NCI-H1417 (cell line): ENCODE measurements around the gene MAP3K14.

Source experiments
- DNase-seq, 3 experiments: peaks; one replicate each; lab custom pipeline; 2025; lab: John Stamatoyannopoulos, UW

The MAP3K14 gene

DNA sequence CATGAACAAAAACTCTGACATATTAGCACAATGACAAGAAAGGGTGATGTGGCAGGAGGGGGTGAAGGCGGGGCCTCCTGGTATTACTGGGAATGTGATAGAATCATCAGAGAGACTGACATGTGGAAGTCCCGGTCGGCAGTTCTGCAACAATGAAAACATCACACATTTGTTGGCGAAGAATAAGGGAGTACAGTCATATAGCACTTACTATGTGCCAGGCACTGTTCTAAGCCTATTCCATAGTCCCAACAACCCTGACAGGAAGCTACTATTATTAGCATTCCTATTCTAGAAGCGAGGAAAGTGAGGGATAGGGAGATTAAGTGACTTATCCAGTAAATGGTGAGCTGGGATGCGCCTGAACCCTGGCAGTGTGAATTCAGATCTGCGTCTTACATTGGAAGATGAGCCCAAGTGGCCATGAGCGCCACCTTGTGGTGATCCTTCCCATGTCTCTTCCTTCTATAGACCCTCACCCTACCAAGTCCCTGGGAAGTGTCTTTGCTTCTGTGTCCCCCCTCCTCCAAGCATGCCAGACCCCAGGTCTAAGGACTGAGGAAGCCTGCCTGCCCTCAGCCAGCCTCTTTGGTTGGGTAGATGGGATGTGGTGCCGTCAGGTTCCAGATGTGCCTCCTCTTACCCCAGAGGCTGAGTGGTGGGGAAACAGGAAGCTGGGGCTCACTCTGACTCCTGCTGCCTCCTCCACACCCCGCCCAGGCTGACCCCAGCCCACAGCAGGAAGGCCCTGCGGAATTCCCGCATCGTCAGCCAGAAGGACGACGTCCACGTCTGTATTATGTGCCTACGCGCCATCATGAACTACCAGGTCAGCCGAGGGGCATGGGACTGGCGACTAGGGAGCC lies 81.2 kb downstream of the MAP3K14 start:
- DNase-seq = peak; percentile 26 to 71 (median 61)

DNA sequence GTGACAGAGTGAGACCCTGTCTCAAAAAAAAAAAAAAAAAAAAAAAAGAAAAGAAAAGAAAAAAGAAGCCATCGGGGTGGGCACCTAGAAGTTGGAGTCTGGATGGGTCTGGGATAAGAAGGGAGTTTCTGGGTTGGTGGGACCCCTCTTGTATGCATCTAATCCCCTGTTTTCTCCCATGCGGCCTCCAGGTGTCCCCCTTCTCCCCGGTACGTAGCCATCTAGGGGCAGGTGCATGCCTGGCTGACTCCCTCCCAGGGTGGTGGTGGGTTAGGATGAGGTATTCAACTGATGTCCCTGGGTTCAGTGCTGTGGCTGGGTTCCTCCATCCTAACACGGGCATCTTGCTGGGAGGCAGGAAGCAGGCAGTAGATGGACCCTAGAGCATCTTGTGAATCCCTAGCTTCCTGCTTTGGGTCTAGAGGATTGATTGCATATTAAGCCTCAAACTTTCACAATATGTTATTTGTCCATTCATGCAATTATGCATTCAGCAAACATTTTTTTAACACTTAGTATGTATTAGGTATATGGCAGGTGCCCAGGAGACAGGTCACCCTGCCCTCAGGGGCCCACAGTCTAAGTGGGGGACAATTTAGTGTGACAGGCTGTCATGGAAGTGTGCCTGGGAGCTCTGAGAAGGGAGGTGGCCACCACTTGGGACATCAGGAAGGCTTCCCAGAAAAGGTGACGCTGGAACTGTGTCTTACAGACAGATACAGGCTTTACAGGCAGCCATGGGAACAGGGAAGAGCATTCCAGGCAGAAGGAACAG lies 82.0 kb downstream of the MAP3K14 start:
- DNase-seq = peak in 2 of 3 experiments; percentile 33 to 63

DNA sequence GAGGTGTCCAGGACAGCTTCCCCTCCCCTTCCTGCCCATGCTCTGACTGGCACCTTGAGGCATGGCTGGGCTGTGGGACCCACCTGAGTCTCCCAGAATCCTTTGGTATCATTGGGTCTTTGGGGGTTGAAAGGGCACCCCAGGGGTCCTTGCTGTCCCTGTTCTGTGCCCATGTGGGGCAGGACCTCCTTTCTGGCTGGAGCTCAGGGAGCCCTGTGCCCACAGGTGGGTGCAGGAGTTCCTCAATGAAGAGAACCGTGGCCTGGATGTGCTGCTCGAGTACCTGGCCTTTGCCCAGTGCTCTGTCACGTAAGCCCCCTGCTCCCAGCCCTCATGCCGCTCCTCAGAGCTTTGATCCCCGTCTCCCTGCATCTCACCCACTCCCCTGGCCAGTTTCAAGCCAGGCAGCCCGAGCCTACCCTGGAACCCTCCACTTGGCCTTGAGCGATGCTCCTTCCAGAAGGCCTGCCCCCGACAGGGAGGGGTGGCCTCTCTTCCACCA lies 83.3 kb downstream of the MAP3K14 start:
- DNase-seq = no peak

DNA sequence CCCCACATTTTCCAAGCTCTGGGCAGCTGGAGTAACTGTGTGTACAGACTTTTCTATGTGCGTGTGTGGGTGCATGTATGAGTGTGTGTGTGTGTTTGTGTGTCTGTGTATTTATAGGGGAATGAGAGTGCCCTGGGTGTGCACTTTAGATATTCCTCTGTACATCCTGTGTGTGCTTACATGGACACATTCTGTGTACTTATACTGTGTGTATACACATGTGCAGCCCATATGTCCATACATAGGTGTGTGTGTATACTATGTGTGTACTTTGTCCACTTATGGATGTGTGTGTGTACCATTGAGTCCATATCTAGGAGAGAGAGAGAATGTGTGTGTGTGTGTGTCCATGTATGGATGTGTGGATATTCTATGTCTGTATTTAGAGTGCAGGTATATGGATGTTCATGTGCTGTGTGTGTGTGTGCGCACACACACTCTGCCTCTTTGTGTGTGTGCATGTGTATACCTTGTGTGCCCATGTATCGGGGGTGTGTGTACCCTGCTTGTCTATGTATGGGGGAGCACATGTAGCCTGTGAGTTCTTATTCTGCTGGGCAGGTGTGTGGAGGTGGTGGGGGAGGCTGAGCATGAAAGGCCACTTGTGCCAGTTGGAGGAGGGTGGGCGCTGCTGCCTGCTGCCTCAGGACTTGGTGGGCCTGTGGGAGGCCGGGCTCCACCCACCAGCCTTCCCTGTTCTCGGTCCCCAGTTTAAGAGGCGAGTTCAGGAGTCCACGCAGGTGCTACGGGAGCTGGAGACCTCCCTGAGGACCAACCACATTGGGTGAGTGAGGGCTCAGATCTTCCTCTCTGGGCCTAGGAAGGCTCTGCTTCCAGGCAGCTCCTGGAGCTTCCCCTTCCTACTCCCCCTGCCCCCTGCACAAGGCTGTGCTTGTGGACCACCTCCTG lies 84.1 kb downstream of the MAP3K14 start:
- no peak for DNase-seq

DNA sequence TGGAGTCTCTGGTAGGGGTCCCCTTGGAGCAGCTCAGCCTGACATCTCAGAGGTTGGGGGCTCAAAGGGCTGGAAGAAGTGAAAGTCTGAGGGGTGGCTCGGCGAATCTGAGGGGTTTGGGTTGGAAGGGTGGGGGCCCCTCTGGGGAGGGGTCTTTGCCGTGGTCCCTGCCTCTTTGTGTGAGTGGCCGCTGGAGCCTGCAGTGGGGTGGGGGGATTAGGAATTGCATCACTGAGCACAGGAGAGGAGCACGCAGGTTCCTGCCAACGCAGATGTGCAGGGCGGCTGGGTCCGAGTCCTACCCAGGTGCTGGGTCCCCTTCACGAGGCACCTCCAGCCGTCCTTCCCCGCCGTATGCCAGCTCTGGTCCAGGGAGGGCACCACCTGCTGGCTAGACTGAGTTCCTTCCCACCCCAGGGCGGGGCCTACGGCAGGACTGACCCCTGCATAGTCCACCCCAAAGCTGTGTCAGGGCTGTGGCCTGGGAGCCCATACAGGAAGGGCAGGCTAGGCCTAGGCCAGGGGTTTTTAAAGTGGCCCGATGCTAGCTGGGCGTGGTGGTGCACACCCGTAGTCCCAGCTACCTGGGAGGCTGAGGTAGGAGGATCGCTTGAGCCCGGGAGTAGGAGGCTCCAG lies 85.2 kb downstream of the MAP3K14 start:
- DNase-seq = peak in 1 of 3 experiments; percentile 12

DNA sequence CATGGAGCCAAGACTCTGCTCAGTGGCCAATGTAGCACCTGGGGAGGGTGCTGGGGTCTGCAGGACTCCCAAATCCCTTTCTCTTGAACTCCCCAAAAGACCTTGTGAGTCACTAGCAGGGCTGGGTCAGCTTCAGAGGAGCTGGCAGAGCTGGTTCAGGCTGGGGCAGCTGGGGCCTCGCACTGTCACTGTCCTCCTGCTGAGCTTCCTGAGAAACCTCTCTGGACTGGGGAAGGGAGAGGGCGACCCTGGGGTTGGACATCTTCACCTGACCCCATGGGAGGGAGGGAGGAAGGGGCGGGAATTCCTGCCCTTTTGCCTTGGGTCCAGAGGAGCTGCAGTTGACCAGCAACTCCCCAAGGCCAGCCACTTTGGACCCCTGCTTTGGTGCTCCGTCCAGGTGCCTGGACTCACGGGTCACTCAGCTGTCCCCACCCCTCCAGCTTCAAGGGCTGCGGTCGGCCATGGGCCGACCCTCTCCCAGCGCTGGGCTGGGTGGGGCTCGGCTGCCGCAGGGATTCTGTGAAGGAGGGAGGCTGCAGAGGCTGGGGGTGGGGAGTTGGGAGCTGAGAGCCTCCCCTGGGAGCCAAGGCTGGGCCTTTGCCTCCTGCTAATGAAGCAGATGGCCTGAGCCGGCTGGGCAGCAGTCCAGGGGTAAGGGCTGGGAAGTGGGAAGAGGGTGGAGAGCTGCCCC lies 85.9 kb downstream of the MAP3K14 start:
- peak in 1 of 3 experiments; percentile 46 for DNase-seq

DNA sequence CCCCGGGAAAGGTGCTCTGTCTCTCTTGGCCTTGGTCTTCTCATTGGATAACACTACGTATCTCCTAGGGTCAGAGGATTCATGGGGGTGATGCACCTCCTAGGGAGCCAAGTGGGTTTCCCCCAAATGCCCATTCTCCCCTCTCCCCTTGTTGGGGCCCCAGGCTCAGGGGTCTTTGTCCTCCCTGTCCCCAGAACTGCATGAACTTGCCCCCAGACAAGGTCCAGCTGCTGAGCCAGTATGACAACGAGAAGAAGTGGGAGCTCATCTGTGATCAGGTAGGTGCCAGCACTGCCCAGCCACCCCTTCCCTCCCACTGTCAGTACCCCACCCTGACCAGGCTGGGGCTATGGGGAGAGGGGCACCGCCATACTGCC lies 86.4 kb downstream of the MAP3K14 start:
- no peak for DNase-seq

DNA sequence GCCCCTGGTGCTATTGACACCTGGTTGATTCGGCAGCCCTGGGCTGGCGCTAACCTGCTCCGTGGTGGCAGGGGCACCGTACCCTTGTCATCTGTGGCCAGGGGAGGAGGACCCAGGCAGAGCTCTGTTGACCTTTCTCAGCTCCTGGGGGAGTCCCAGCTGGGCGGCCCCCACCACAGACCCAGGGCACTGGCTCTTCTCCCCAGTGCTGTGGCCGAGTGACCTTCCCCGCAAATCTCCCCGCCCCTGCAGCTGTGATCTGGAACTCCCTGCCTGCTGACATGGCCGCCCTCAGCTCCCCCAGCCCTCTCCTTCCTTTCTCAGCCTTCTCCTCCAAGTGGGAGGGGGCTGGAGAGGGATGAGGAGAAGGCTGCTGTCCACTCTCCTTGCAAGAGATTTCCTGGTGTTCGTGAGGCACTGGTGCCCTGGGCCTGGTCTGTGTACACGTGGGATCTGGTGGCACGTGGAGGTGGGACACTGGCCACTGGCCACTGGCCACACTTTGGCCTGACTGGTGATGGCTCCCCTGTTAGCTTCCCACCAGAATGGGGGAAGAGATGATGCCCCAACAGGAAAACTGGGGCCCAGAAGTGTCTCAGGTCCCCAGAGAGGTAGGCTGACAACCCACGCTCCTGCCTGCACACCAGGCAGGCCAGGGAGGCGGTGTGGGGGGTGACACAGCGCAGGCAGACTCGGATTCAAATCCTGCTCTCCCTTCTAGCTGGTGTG lies 87.0 kb downstream of the MAP3K14 start:
- no peak for DNase-seq

DNA sequence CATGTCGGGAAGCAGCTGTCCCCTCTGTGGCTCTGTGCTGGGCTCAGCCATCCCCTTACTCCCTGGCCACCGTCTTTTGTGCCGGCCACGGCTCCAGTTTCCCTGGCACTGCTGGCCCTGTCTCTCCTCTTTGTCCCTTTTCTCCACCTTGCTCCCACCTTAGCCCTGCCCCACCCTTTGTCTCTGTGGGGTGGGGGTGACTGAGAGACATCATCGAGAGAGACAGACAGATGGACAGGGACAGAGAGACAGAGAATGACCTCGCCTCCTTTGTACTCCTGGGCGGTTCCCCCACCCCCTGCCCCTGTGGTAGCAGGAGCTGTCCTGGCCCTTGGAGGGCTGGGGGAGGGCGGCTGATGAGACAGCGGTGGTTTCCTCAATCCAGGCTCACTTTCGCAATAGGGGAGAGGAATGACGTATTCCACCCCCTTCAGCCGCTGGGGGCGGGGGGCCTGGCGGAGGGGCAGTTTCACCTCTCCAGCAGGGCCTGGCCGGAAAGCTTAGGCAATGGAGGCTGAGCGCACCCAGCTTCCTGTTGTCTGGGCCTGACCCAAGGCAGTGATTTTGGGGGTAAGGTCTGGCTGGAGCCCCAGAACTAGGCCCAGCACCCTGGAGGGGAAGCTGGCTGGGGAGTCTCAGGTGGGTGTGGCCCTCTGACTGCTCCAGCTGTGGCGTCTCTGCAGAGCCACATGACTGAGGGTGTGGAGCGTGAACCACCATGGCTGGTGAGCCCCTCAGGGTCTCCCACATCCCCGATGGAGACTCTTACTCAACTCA lies 87.9 kb downstream of the MAP3K14 start:
- no peak for DNase-seq

DNA sequence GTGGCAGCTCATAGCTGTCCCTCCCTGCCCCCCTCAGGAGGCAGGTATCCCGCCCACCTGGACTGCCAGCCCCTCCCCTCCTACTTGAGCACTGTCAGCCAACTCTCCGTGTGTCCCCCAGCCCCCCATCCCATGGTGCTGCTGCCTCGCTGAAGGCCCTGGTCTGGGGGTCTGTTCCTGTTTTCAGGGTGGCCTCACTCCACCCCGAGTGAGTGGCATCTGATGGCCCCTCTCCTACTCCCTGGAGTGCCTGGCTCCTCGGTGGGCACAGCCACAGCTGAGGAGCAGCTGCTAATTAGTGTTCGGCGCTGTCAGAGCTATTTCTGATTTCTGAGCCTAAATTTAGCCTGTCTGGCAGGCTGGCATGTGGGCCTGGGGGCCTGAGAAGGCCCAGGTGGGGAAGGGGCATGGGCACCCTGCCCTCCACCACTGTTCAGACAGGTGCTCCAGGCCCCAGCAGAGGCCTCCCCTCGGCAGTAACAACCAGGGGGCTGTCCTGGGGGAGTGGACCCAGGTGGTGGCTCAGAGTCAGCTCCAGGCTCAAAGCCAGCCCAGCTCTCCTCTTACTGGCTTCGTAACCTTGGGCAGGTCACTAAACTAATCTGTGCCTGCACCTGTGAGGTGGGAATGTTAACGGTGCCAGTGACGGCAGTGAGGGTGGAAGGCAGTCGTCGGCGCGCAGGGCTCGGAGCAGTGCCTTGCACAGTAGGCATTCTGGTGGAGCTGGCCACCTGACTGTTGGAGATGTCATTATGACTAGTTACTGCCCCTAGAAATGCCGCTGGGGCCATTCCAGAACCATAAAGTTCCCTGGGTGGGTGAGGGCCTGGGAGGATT lies 88.7 kb downstream of the MAP3K14 start:
- DNase-seq = peak in 1 of 3 experiments; percentile 17

DNA sequence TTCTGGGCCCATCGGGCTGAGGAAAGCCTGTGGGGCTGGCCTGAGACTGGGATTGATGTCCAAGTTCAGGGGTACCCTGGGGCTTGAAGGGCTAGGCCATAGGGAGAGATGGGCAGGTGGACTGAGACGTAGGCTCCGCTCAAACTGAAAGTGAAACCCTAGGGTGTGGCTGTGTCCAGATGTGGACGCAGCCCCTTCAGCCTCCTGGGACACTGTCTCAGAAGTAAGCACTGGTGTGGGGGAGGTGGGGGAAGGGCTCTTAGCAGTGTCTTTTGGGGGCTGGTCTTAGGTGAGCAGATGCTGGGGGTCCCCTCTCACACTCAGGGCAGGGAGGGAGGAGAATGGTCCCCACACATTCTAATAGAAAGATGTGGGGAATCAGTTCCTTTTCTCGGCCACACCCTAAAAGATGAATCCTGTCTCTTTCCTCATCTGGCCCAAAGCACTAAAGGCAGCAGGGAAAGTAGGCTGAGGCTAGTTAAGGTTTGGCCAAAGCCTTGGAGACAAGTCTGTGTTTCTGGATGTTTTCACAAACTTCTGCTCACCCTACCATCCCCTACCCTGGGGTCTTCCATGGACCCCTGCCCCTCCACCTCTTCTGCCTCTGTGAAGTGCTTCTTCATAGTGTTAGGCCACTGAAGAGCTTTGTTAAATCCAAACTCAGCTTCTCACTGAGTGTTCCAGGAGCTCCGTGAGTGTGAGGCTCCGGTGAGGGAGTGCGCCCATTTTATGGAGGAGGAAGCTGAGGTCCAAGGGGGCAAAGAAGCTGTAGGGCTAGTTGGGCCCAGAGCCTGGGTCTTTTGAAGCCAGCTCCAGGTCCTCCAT lies 89.5 kb downstream of the MAP3K14 start:
- no peak for DNase-seq

DNA sequence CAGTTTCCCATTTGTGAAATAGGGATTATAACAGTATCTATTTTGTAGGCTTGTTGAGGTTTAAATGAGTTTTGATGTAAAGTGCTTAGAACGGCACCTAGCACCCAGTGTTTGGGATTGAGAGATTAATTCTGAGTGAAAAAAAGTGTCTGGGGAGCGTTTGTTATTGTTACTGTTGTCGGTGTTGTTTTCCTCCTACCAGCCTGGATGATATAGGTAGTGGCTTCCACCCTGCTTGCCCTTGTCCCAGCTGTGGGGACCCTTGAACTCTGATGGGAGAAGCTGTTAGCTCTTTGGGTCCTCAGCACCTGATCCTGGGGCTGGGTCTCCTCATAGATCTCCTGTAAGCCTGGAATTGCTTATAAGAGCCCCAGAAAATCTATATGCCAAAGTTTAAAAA lies 90.2 kb downstream of the MAP3K14 start:
- DNase-seq = no peak

DNA sequence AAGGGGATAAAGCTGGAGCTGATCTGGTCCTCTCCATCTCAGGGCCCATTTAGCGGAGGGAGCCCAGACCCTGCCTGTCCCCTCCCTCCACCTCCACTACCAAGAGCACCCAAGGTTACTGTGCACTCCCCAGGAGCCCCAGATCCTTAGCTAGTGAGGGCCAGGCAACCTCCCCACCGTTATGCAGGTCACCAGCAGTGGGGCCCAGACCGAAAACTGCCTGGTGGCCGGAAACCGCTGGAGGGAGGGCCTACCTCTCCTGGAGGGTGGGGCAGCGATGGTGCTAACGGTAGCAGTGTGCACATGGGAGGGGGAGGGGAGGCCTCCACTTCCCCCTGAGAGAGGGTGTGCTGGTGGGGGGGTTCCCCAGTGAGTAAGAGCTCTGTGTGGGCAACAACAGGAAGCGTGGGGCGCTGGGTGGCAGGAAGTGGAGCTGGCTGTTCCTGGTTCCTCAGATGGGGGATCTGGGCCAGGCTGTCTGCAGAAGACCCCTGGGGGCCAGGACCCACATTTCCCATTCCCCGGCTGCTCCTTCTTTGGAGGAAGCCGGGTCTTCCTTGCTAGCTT lies 90.8 kb downstream of the MAP3K14 start:
- DNase-seq = no peak

DNA sequence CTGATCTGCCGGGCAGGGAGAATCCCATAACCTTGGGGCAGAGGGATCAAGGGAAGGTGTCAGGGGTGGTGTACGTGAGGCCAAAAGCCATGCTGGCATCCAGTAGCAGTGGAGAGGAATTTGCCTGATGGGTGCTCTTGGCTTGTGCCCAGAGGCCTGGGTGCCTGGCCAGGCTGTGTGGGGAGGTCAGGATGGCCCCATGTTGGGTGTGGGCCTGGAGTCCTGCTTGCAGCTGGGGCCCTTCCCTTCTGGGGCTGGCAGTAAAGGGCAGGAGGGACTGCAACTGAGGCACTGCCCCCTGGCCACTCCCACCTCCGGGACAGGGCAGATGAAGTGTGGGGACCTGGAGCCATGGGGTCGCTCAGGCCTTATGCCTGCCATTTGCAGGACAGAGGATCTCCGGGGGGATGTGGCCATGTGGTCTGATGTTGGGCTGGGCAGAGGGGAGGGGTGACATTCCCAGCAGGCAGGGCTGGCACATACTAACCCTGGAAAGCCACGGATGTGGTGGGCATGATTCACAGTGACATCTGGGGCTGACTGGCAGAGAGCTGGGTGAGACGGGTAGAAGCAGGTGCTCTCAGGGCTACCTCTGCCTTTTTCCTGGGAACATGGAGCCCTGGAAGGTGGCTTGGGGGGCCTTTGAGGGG lies 91.6 kb downstream of the MAP3K14 start:
- DNase-seq = no peak

DNA sequence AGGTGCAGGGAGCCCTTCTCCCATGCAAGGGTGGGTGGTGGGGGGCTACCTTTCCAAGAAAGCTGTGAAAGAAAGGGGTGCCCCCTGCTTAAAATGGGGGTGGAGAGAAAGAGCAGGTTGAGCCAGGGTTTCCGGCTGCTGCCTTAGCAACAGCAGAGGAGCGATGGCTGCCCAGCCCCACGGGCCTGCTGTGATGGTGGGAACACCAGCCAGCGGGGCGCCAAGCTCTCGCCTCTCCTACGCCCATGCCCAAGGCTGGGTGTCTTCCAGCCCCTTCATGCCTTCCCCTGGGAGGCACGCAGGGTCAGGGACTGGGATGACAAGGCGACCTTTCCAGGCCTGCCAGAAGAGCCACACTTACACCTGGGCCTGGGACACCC lies 92.2 kb downstream of the MAP3K14 start:
- DNase-seq = no peak
